HG03108 (cell line): ENCODE results near the gene GNAS-AS1.

Experiments
- ATAC-seq: cut with Tn5 transposase; IDR thresholded peaks from one replicate; pipeline ENCODE4 v1.9.1; 2021; ENCODE audit warnings: moderate library complexity; ENCODE audit not compliant: unreplicated experiment

The GNAS-AS1 gene

DNA sequence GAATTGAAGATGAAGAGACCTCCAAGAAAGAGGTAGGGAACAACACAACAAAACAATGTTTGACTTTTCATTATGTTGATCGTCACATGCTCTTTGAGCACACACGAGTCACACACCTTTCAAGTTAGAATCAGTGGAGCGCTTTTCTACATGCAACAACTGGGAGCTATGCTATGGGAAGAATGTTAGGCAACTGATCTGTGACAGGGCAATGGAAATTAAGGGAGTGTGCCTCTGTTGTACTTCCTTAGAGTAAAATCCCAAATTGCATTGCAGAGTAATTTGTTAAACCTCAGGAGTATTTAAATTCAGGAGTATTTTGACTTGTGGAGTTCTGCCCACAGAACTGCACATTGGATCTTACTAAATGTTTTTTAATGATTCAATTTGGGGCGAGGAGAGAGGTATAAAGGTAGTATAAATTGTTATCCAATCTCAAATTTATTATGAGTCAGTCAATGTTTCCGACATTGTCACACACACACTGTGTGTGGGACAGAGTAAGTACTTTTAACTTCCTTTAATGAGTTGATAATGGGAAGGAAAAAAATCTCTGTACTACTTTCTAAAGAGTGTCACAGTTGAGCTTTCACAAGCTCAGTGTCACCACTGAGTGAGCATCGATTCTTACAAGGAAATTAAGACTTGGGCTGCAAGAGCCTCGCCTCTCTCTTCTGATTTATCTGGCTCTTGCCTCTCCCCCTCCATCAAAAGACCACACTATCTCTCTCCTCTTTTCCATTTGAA is 12.5 kb upstream of the GNAS-AS1 start:
- ATAC-seq: no peak

DNA sequence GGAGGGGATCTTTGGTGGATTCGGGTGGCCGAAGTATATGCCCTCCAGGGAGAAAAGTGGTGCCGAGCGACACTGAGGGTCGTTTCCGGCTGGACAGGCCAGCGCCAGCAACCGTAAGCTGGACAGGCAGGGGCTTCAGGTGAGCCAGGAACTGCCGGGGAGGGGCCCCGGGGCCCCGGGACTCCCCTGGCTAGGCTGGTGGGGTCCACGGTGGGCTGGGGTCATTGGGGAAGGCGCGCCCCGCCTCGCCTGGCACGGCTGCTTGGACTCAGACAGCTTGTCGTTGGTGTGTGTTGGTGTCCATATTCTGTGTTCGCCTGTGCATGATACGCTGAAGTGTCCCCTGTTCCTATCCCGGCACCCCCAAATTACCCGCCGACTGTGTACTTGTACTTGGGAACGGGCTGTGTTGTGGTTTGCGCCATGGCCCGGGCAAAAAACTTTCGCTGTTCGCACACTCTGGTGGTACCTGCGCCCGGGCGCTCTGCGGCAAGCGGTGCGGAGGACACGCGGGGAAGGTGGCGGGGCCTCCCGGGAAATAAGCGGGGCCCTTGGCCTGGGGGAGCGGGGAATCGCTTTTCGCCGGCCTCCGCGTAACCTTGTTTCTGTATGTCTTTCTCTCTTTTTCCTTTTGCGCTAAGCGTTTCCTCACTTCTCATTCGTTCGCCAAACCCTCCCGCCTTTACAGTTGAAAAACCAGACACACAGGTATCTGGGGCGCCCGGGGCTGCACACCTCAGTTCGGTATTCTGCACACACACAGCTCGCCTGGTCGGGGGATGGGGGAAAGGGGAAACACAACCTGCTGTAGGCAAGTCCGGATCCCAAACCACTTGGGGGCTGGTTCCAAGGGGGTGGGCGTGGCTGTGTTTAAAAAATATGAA is 5.0 kb upstream of the GNAS-AS1 start:
- ATAC-seq: no peak

DNA sequence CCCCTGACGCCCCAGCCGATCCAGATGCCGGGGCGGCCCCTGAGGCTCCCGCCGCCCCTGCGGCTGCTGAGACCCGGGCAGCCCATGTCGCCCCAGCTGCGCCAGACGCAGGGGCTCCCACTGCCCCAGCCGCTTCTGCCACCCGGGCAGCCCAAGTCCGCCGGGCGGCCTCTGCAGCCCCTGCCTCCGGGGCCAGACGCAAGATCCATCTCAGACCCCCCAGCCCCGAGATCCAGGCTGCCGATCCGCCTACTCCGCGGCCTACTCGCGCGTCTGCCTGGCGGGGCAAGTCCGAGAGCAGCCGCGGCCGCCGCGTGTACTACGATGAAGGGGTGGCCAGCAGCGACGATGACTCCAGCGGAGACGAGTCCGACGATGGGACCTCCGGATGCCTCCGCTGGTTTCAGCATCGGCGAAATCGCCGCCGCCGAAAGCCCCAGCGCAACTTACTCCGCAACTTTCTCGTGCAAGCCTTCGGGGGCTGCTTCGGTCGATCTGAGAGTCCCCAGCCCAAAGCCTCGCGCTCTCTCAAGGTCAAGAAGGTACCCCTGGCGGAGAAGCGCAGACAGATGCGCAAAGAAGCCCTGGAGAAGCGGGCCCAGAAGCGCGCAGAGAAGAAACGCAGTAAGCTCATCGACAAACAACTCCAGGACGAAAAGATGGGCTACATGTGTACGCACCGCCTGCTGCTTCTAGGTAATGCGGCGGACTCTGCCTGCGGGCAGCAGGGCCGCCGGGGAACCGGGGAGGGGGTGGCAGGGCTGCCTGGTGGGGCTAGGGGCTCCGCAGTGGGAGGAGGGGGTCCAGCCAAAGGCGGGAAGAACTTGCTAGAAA is 4.2 kb upstream of the GNAS-AS1 start:
- no peak for ATAC-seq

DNA sequence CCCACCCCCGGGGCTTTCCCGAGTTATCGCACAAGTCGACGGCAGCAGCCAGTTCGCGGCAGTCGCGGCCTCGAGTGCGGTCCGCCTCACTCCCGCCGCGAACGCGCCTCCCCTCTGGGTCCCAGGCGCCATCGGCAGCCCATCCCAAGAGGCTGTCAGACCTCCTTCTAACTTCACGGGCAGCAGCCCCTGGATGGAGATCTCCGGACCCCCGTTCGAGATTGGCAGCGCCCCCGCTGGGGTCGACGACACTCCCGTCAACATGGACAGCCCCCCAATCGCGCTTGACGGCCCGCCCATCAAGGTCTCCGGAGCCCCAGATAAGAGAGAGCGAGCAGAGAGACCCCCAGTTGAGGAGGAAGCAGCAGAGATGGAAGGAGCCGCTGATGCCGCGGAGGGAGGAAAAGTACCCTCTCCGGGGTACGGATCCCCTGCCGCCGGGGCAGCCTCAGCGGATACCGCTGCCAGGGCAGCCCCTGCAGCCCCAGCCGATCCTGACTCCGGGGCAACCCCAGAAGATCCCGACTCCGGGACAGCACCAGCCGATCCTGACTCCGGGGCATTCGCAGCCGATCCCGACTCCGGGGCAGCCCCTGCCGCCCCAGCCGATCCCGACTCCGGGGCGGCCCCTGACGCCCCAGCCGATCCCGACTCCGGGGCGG is 3.4 kb upstream of the GNAS-AS1 start:
- no peak for ATAC-seq

DNA sequence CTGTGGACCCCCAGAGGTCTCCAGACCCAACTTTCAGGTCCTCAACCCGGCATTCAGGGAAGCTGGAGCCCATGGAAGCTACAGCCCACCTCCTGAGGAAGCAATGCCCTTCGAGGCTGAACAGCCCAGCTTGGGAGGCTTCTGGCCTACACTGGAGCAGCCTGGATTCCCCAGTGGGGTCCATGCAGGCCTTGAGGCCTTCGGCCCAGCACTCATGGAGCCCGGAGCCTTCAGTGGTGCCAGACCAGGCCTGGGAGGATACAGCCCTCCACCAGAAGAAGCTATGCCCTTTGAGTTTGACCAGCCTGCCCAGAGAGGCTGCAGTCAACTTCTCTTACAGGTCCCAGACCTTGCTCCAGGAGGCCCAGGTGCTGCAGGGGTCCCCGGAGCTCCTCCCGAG is 2.8 kb upstream of the GNAS-AS1 start:
- ATAC-seq: no peak

DNA sequence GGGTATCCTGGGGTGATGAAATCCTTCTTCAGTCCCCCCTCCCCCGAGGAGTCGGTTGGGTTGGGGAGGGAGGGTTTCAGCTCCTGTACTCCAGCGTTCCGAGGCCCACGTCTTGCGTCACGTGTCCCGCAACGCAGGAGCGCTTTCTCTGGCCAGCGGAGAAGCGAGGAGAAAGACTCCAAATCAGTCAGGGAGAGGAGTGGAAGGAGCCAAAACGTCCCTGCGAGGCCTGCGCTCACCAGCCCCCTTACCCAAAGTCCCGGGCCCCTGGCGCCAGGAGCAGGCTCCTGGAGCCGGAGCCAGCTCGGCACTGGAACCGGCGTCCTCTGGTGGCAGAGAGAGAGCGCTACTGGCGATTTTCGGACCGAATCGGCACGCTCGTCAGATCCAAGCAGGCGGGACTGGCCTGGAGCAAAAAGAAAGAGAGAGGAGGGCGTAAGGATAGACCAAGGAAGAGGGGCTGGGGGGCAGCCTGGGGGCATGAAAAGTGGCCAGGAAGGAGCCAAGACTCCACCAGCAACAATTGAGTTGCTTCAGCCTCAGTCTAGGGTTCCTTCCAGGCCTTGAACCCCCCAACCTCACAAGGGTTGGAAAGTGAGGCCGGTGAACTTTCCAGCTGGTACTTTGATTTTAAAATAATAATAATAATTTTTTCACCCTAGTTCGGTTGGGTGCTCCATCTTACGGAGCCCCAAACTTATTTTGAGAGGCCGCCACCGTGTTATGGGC is 2.0 kb upstream of the GNAS-AS1 start, which contains the start of gene GNAS:
GNAS (plus strand) TSS at position 174 of the 729 bp plus-strand sequence.
- no peak for ATAC-seq

DNA sequence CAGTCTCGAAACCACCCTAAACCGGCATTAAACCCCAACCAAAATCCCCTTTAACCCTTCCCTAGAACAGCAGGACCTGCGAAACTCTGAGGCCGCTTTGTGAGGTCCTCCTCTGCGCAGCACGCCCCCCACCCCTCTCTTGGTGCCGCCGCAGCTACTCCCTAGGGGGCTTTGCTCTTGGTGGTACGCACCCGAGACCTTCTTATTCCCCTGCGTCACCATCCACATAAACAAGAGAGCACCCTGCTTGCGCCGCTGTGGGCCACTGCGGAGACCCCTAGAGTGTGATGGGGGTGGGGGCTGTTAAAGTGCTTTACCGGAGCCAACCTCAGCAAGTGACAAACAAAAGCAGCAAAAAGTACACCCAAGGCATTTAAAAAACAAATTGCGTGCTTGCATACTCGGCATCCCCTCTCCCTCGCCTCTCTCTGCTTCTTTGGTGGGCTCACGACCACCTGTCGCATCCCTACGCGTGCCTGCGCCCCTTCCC is 1.3 kb upstream of the GNAS-AS1 start:
- ATAC-seq: no peak

DNA sequence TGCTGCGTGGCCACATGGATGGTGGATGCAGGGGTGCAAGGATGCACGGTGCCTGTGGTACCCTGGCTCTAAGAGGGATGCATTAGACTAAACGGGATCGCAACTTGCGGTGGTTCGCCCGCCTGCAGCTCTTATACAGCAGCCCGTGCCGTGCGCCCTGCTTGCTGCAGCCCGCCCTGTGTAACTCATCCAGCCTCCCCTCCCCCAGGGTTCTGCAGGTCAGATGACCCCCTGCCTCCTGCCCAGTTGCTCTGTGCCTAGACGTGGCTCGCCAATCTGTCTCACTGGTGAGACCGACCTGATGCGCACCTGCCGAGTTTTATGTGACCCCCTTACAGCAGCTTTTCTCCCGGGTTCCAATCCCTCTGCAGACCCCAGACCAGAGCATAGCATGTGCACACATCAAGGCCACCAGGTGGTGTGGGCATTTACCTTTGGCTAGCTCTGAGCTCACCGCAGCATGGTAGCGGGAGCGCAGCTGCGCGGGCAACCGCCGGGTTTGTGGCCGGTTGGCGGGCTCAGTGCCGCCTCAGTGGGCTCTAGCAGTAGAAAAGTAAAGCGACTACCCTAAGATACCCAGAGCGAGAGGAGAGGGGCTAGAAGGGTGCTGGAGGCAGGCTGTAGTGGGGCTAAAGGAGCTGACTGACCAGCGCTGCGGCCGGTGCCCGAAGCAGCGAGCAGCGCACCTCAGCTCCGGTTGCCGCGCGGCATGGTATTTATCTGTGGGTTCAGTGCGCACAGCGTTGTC is 693 bp upstream of the GNAS-AS1 start:
- ATAC-seq: no peak

DNA sequence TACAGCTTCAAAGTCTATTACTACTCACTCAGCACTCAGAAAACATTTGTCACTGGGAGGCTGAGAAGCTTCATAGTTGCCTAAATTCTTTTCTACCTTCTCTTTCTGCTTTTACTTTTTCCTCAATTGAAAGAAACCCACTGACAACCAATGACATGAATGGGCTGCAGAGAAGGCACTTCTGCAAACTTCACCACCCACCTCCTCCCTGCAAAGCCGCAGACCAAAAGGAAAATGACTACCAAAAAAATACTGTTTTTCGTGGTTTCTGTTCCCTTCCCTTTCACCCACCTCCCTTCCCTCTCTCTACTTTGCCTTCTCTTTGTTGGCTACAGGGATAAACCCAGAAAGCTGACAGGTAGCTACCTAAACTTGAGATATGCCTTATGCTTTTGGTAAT is 3.2 kb downstream of the GNAS-AS1 start:
- ATAC-seq: no peak

DNA sequence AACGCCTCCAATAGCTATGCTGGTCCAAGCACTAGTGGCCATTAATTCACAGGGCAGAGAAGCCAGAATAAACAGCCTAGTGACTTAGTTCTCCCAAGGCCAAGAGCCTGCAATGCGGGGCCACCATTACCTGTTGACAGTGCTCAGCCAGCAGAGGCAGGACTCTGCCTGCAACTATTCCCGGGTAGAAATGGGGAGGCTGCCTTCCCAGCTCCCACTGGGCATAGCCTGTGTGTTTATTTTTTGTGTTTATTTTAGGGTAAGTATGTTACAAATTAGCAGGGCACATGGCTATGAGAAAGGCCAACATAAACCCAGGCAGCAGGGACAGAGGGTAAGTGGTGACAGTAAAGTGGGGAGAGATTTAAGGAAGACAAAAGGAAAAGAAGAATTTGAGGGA is 5.0 kb downstream of the GNAS-AS1 start:
- ATAC-seq: no peak

DNA sequence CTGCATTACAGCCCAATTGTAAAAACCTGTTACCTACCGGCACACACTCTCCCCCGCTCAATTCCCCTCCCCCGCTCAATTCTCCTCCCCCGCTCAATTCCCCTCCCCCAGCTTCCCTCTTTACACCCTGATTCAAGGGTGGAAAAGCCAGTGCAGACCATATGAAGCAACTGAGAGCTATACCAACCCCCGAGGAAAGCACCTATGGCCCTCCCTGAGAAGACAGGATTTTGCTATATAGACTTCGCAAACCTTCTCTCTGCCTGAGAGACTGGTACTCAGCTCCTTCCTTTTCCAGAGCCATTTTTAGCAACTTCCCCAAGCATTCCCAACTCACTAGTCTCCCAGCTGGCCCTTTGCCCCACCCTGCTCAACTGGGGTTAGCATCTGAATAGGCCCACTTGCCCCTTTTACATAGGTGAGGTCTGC is 7.6 kb downstream of the GNAS-AS1 start:
- no peak for ATAC-seq

DNA sequence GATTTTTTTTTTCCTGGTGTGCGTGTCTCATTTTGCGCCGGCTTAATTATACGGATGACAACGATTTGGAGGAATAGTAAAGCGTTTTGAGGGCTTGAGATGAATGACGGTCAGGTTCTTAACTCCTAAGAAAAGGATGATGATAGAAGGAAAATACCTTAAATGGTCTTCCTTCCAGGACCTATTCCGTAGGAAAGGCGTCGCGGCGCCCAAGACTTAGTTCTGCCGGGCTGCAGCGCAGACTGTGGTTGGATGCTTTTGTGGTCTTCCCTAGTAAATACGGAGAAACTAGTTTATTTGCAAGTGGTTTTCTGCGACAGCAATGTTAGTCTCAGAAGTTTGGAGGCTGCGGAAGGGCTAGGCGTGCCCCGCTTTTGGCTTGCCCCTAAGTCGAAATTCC is 8.4 kb downstream of the GNAS-AS1 start:
- ATAC-seq: no peak

DNA sequence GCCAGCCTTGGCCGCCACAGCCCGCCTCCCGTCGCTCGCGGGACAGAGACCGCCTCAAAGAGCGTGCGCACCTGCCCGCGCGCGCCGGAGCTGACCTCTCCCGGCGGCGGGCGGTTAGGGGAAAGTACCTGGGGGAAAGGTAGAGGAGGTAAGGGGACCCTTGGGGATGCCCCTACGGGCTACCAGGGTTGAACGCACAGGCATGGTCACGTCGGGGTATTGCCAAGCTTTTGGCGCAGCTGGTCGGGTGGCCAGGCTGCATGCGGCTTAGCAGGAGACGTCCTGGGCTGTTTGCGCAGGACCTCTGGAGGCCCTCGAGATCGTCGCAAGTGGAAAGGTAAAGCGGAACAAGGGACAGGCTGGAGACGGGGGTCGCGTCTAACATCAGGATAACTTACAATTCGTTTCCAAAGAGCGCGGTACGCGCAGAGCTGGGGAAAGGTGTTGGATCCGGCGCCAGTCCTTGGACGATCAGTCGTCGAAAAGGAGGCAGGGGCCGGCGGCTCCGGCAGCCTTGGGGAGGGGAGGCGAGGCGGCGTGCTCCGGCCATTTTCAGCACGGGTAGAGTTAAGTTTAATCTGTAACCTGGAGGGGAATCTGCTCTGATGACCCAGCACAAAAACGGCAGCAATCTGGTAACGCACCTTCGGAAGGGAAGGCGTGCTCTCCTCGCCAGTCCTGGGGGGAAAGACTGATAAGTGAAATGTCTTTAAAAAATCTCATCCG is 9.0 kb downstream of the GNAS-AS1 start:
- ATAC-seq: no peak

DNA sequence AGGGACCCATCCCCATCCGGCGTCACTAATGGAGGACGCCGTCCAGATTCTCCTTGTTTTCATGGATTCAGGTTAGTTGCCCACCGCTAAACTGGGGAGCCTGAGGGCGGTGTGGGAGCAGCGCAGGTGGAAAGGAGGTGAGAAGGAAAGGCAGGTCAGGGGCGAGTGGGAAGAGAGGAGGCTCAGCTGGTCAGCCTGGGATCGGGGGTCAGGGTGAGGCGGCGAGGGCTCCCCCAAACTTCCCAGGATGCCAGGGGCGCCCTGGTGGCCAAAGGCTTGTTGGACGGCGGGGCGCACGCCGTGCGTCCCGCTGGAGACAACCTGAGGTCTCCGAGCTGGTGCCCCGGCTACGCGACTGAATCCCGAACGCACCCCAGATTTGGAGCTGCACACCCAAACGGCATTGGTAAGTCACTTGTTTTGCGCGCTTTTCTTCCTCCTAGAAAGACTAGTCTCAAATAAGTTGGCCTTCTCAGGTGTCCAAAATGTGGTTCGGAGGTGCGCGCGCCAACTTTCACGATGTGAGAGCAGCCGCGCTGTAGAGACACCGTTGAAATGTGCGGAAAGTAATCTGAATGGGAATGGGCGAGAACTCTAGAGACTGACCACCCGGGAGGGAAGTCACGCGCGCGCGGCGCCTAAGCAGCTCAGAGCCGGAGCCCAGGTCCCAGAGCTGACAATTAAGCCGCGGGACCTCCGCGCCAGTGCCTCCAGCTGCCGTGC is 9.7 kb downstream of the GNAS-AS1 start:
- ATAC-seq: no peak

DNA sequence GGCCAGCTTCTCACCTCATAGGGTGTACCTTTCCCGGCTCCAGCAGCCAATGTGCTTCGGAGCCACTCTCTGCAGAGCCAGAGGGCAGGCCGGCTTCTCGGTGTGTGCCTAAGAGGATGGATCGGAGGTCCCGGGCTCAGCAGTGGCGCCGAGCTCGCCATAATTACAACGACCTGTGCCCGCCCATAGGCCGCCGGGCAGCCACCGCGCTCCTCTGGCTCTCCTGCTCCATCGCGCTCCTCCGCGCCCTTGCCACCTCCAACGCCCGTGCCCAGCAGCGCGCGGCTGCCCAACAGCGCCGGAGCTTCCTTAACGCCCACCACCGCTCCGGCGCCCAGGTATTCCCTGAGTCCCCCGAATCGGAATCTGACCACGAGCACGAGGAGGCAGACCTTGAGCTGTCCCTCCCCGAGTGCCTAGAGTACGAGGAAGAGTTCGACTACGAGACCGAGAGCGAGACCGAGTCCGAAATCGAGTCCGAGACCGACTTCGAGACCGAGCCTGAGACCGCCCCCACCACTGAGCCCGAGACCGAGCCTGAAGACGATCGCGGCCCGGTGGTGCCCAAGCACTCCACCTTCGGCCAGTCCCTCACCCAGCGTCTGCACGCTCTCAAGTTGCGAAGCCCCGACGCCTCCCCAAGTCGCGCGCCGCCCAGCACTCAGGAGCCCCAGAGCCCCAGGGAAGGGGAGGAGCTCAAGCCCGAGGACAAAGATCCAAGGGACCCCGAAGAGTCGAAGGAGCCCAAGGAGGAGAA is 10.5 kb downstream of the GNAS-AS1 start:
- no peak for ATAC-seq

DNA sequence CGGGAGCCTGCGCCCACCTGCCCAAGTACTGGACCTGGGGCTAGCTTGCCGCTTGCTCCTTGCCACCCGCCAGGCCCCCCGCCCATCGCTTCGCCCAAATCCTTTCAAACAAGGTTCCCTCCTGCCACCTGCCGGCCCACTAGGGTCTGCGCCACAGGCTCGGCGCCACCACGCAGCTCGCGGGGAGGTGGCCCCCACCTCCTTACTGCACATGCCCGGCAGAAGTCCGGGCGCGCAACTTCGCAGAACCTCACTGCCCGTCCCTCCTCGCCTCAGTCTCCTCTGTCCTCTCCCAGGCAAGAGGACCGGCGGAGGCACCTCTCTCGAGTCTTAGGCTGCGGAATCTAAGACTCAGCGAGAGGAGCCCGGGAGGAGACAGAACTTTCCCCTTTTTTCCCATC is 11.2 kb downstream of the GNAS-AS1 start:
- ATAC-seq: no peak

DNA sequence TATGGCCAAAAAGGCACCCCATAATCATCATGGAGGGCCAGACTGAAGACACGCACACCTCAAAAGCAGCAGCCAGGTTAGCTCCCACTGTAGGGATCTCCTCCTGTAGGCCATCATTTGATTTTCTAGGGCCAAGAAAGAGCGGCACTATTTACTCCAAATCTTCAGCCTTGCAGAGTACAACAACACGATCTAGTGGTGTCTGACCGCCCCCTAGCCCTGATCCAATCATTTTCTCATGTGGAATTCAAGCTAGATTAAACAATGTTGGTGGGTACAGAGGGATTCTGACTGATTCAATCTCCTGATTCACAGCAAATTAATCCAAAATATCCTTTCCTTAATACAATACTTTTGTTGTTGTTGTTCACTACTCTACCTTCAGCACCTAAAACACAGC is 12.5 kb downstream of the GNAS-AS1 start:
- ATAC-seq: no peak
